ENCODE data around the gene UBA52.

The UBA52 gene

DNA sequence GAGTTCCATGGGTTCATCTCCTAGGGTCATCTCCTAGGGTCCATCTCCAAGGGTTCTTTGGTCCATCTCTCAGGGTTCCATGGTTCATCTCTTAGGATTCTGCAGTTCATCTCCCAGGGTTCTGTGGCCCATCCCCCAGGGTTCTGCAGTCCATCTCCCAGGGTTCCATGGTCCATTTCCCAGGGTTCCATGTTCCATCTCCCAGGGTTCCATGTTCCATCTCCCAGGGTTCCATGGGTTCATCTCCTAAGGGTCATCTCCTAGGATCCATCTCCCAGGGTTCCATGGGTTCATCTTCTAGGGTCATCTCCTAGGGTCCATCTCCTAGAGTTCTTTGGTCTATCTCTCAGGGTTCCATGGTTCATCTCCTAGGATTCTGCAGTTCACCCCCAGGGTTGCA, 45.9 kb downstream of the UBA52 start:
- peaks cover 30% of the 10 kb centered on the region for H3K4me1 ChIP-seq (ENCODE audit: control insufficient read depth, low read length)
- no peak overlapping the region for H3K4me3 ChIP-seq (ENCODE audit: low read length)
- no peaks in the 10 kb centered on the region for H4K20me1 ChIP-seq (ENCODE audit: control insufficient read depth, insufficient read depth, low read depth, low read length)
- no peak overlapping the region for H3K27ac ChIP-seq (ENCODE audit: low read depth, low read length)
- TF ChIP-seq, protein P1, sequence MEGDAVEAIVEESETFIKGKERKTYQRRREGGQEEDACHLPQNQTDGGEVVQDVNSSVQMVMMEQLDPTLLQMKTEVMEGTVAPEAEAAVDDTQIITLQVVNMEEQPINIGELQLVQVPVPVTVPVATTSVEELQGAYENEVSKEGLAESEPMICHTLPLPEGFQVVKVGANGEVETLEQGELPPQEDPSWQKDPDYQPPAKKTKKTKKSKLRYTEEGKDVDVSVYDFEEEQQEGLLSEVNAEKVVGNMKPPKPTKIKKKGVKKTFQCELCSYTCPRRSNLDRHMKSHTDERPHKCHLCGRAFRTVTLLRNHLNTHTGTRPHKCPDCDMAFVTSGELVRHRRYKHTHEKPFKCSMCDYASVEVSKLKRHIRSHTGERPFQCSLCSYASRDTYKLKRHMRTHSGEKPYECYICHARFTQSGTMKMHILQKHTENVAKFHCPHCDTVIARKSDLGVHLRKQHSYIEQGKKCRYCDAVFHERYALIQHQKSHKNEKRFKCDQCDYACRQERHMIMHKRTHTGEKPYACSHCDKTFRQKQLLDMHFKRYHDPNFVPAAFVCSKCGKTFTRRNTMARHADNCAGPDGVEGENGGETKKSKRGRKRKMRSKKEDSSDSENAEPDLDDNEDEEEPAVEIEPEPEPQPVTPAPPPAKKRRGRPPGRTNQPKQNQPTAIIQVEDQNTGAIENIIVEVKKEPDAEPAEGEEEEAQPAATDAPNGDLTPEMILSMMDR (IDR thresholded peaks at IDR 0.05; ENCODE audit: low read depth, low read length, poor library complexity, severe bottlenecking): no peak
- TF ChIP-seq EZH2phosphoT487 (IDR thresholded peaks at IDR 0.05; ENCODE audit: borderline replicate concordance, low read length): no peak
- no peak overlapping the region for H3K4me2 ChIP-seq (ENCODE audit: low read length)
- peaks cover 29% of the 10 kb centered on the region for H3K27me3 ChIP-seq (ENCODE audit: control insufficient read depth, low read length)
- no peaks in the 10 kb centered on the region for H3K9me2 ChIP-seq (replicated peaks; ENCODE audit: control insufficient read depth, low read length)
- H3F3A ChIP-seq (ENCODE audit: control insufficient read depth, insufficient read depth): peaks cover 6% of the 10 kb centered on the region
- no peaks in the 10 kb centered on the region for H3K79me2 ChIP-seq (ENCODE audit: control insufficient read depth, low read length)
- H3K36me3 ChIP-seq (ENCODE audit: control insufficient read depth, low read length): no peaks in the 10 kb centered on the region
- no peaks in the 10 kb centered on the region for H3K9me3 ChIP-seq (ENCODE audit: control insufficient read depth, insufficient read depth, low read length)

DNA sequence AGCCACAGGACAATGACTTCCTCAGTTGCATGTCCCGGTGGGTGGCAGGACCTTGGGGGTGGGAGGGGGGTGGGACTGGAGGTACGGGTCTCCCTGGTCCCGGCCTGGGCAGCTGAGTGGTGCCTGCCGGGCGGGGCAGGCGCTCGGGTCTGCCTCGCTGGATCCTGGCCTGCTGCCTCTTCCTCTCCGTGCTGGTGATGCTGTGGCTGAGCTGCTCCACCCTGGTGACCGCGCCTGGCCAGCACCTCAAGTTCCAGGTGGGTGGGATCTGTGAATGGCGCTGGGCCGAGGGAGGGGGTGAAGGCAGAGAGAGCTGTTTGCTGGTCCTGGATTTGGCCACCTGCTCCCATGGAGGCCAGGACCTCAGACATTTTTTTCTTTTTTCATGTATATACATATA, 46.6 kb downstream of the UBA52 start:
- no peaks in the 10 kb centered on the region for H4K20me1 ChIP-seq (ENCODE audit: control insufficient read depth, insufficient read depth, low read depth, low read length)
- TF ChIP-seq EZH2phosphoT487 (IDR thresholded peaks at IDR 0.05; ENCODE audit: borderline replicate concordance, low read length): no peak
- TF ChIP-seq, protein P1 (IDR thresholded peaks at IDR 0.05; ENCODE audit: low read depth, low read length, poor library complexity, severe bottlenecking): no peak
- no peaks in the 10 kb centered on the region for H3K36me3 ChIP-seq (ENCODE audit: control insufficient read depth, low read length)
- no peaks in the 10 kb centered on the region for H3K9me2 ChIP-seq (replicated peaks; ENCODE audit: control insufficient read depth, low read length)
- no peak overlapping the region for H3K4me3 ChIP-seq (ENCODE audit: low read length)
- H3K79me2 ChIP-seq (ENCODE audit: control insufficient read depth, low read length): no peaks in the 10 kb centered on the region
- no peak overlapping the region for H3K27ac ChIP-seq (ENCODE audit: low read depth, low read length)
- peaks cover 28% of the 10 kb centered on the region for H3K4me1 ChIP-seq (ENCODE audit: control insufficient read depth, low read length)
- no peaks in the 10 kb centered on the region for H3K9me3 ChIP-seq (ENCODE audit: control insufficient read depth, insufficient read depth, low read length)
- no peak overlapping the region for H3K4me2 ChIP-seq (ENCODE audit: low read length)
- peaks cover 8% of the 10 kb centered on the region for H3F3A ChIP-seq (ENCODE audit: control insufficient read depth, insufficient read depth)
- H3K27me3 ChIP-seq (ENCODE audit: control insufficient read depth, low read length): peaks cover 23% of the 10 kb centered on the region

DNA sequence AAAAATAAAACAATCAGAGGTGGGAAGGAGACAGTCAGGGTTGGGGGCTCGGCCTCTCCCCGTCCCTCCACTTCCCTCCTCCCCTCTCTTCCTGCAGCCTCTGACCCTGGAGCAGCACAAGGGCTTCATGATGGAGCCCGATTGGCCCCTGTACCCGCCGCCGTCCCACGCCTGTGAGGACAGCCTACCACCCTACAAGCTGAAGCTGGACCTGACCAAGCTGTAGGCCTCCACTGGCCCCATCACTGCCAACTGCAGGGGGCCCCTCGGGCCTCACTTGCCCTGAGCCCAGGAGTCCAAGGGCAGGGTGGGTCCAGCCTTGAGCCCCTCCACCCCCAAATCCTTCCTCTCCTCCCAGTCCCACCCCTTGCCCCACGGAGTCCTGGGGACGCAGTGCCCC, 48.7 kb downstream of the UBA52 start:
- no peak overlapping the region for H3K27ac ChIP-seq (ENCODE audit: low read depth, low read length)
- H3K27me3 ChIP-seq (ENCODE audit: control insufficient read depth, low read length): peaks cover 5% of the 10 kb centered on the region
- no peaks in the 10 kb centered on the region for H4K20me1 ChIP-seq (ENCODE audit: control insufficient read depth, insufficient read depth, low read depth, low read length)
- H3K36me3 ChIP-seq (ENCODE audit: control insufficient read depth, low read length): no peaks in the 10 kb centered on the region
- H3K4me3 ChIP-seq (ENCODE audit: low read length): no peak overlapping the region
- H3K4me1 ChIP-seq (ENCODE audit: control insufficient read depth, low read length): peaks cover 28% of the 10 kb centered on the region
- no peaks in the 10 kb centered on the region for H3K79me2 ChIP-seq (ENCODE audit: control insufficient read depth, low read length)
- H3F3A ChIP-seq (ENCODE audit: control insufficient read depth, insufficient read depth): peaks cover 8% of the 10 kb centered on the region
- no peaks in the 10 kb centered on the region for H3K9me3 ChIP-seq (ENCODE audit: control insufficient read depth, insufficient read depth, low read length)
- TF ChIP-seq, protein P1 (IDR thresholded peaks at IDR 0.05; ENCODE audit: low read depth, low read length, poor library complexity, severe bottlenecking): no peak
- TF ChIP-seq EZH2phosphoT487 (IDR thresholded peaks at IDR 0.05; ENCODE audit: borderline replicate concordance, low read length): no peak
- no peaks in the 10 kb centered on the region for H3K9me2 ChIP-seq (replicated peaks; ENCODE audit: control insufficient read depth, low read length)
- H3K4me2 ChIP-seq (ENCODE audit: low read length): peak overlapping the region; percentile 59; the same call in 1 of the 2 replicates
